ENCODE measurements around the gene FLVCR1. TPM values are rescaled to one million over a fixed set of nuclear protein-coding genes. Genes with fewer than 3 reads are reported as not detected.
"Not testable (repeated sequence)": the region's sequence is repeated elsewhere in the genome, so short reads cannot be mapped to it uniquely, and the experiment has no call there.

Gene FLVCR1
- 6.7 TPM for total RNA-seq
- long read RNA-seq: 0 reads

GRCh38 chr1:212857992-212858460 is at the start of gene FLVCR1:
Gene FLVCR1 (plus strand): TSS chr1:212858275. CDS start chr1:212858453, 178 bp downstream.
- DNase-seq (ENCODE audit: low spot score): peak; percentile 99

- DNase-seq (ENCODE audit: low spot score): no peak
Observed at GRCh38 chr1:212814537-212815334, 43.3 kb upstream of the FLVCR1 start.

DNA sequence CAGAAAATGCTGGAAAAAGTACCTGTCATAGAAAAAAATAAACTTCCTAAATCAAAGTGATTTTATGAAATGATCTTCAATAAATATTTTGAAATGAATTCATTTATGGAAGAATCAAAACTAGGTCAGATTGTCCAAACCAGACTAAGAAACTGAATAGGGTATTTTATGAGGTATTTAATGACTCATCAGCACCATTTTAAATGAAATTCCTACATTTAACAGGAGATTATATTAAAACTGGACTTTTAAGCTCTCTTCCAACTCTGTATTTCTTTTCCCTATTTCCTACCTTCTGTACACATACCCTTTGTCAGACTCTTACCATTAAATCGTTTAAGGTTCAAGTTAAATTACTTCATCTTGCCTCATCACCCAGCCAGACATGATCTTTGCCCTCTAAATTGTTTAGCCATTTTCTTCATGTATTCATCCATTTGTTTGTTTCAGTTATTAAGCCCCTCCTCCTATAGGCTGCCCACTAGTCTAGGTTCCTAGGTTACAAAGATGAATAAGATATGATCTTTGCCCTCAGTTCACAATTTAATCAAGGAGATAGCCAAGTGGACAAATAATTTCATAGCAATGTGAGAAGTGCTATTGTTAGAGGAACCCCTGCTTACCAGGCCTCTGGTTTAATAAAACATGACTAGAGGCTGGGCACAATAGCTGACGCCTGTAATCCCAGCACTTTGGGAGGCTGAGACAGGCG is 41.4 kb upstream of the FLVCR1 start:
- no peak for DNase-seq (ENCODE audit: low spot score)

GRCh38 chr1:212819726-212820125 is 38.3 kb upstream of the FLVCR1 start:
- no peak for DNase-seq (ENCODE audit: low spot score)

- DNase-seq (ENCODE audit: low spot score): no peak
Observed at GRCh38 chr1:212820969-212821368, 37.1 kb upstream of the FLVCR1 start.

DNA sequence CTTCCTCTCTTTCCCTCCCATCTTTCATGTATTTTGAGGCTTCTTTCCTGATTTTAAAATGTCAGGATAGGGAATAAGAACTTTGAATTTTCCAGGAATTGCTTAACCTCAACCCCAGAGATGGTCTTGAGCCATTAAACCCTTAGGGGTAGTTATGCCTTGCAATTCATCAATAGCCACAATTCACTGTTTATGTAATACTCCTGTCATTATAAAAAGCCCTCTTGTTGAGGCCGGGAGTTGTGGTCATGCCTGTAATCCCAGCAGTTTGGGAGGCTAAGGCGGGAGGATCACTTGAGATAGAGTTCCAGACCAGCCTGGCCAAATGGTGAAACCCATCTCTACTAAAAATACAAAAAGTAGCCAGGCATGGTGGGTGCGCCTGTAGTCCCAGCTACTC is 35.1 kb upstream of the FLVCR1 start:
- DNase-seq (ENCODE audit: low spot score): no peak

- DNase-seq (ENCODE audit: low spot score): no peak
Observed at GRCh38 chr1:212824201-212824600, 33.9 kb upstream of the FLVCR1 start.

GRCh38 chr1:212825798-212826452 is 32.1 kb upstream of the FLVCR1 start:
- no peak for DNase-seq (ENCODE audit: low spot score)

DNA sequence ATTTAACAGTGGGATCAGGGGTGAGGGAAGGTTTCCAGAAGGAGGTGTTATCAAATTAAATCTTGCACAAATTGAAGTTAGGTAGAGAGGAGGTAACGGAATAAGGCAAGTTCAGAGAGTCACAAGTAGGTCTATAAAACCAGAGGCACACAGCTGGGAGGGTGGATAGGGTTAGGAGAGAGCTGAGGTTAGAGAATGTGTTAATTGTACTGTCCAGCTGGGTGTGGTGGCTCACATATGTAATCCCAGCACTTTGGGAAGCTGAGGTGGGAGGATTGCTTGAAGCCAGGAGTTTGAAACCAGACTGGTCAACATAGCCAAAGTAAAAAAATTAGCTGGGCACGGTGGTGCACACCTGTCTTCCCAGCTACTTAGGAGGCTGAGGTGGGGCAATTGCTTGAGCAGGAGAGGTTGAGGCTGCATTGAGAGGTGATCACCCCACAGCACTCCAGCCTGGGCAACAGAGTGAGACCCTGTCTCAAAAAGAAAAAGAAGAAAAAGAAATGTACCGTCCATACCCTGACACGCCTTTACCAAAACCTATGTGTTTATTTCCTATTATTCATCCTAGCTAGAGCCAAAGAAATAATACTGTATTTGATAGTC is 30.8 kb upstream of the FLVCR1 start:
- no peak for DNase-seq (ENCODE audit: low spot score)

- DNase-seq (ENCODE audit: low spot score): no peak
Observed at GRCh38 chr1:212827831-212828278, 30.2 kb upstream of the FLVCR1 start.

GRCh38 chr1:212828395-212828794 is 29.7 kb upstream of the FLVCR1 start:
- no peak for DNase-seq (ENCODE audit: low spot score)

DNA sequence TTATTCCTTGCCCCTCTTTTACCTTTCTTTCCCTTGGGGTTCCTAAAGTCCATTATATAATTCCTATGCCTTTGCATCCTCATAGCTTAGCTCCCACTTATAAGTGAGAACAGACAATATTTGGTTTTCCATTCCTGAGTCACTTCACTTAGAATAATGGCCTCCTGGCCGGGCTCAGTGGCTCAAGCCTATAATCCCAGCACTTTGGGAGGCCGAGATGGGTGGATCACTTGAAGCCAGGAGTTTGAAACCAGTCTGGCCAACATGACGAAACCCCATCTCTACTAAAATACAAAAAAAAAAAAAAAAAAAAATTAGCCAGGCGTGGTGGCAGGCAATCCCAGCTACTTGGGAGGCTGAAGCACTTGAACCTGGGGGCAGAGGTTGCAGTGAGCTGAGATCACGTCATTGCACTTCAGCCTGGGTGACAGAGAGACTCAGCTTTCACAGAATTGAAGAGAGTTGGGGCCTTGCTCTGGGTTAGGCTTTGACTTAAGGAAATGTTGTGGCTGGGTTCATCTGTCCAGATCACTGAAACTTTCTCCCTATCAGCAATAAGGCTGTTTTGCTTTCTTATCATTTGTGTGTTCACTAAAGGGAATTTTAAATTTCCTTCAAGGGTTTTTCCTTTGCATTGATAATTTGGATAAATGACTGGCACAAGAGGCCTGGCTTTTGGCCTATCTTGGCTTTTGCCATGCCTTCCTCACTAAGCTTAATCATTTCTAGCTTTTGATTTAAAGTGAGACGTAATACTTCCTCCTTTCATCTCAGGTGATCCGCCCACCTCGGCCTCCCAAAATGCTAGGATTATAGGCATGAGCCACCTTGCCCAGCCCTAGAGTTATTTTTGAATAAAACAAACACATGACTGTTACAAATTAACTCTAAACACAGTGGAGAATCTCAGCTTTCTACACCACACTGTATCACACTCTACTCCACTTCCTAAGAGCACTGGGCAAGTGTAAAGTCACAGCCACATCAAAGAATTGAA is 24.6 kb upstream of the FLVCR1 start:
- not testable (repeated sequence) for DNase-seq (ENCODE audit: low spot score)

DNA sequence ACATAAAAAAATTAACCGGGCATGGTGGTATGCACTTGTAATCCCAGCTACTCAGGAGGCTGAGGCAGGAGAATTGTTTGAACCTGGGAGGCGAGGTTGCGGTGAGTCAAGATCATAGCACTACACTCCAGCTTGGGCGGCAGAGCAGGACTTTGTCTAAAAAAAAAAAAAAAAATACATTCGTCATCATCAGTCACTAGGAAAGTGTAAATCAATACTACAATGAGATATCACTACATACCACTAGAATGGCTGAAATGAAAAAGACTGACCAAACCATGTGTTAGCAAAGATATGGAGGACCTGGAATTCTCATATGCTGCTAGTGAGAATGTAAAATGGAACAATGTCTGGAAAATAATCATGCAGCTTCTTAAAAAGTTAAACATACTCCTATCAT is 19.9 kb upstream of the FLVCR1 start:
- DNase-seq (ENCODE audit: low spot score): no peak

DNA sequence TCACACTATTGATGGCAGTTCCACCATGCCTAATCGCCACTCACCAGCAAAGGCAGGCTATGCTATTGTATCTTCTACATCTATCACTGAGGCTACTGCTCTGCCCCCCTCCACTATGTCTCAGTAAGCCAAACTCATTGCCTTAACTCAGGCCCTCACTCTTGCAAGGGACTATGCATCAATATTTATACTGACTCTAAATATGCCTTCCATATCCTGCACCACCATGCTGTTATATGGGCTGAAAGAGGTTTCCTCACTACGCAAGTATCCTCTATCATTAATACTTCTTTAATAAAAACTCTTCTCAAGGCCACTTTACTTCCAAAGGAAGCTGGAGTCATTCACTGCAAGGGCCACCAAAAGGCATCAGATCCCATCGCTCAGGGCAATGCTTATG is 13.6 kb upstream of the FLVCR1 start:
- DNase-seq (ENCODE audit: low spot score): not testable (repeated sequence)

DNA sequence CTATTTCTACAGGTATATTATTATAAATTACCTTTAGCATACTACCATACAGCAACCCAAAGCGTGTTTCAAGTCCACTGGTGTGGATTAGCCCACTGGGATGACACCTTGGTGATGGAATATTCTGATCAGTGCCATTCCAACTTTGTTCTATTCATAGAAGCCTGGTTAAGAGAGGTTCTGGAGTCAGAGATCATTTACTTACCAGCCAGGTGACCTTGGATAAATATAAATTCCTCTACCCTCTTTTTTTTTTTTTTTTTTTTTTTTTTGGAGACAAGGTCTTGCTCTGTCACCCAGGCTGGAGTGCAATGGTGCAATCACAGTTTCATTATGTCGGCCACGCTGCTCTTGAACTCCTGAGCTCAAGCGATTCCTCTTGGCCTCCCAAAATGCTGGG is 10.5 kb upstream of the FLVCR1 start, which contains the start of gene SPATA45:
Gene SPATA45, minus strand, starts transcription at position 101 of the 400 bp plus-strand sequence. CDS start 11,500 bp downstream, outside the sequence.
- DNase-seq (ENCODE audit: low spot score): no peak

DNA sequence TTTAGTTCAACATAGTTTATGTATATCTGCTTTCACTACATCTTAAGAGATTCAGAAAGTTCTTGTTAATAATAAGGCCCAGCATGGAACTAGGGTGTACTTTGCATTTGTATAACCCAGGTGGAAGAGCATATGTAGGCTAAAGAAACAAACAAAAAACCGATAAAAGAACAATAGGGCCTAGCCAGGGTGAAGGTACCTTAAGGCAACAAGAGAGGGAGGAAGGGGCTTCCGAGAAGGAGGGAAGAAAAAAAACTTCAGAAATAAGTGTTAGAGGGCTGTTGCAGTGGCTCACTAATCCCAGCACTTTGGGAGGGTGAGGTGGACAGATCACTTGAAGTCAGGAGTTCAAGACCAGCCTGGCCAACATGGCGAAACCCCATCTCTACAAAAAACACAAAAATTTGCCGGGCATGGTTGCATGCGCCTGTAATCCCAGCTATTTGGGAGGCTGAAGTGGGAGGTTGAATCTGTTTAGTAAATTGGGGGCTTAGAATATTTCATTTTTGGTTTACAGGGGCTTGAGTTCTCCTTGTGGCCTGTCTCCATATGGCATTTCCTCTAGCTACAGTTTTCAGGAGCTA is 5.9 kb upstream of the FLVCR1 start:
- DNase-seq (ENCODE audit: low spot score): no peak

DNA sequence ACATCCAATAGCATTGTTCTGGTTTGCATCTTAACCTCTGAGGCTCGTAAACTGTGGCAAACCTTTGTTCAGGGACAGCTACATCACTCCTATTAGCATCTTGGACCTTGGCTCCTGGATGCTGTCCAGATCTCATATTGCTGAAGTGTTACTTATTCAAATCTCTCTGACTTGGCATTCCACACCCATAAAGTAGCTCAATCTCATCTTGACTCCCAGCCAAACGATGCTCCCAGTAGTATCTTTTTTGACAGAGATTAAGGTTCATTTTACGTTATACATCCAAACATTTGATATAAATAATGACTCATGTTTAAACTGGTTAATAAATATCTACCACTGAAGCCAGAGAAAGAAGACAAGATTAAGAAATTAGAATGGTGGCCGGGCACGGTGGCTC is 4.4 kb upstream of the FLVCR1 start:
- no peak for DNase-seq (ENCODE audit: low spot score)

DNA sequence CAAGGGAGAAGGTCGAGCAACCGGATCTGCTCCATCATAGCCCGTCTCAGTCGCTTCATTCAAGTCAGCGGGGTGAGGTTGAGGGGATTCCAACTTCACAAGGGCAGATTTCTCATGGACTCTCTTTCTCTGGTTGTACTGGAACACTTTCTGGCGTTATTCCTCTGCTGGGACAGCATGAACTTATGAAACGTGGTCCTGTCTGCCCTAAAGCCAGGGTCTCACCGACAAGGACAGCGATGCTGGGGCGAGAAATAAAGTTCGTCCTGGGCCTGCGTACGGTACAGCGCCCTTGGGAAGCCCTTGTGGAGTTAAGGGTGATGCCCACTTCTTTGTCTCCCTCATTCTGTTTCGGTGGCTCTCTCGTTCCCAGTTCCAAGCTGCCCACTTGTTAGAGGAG is 1.3 kb upstream of the FLVCR1 start:
- DNase-seq (ENCODE audit: low spot score): no peak

DNA sequence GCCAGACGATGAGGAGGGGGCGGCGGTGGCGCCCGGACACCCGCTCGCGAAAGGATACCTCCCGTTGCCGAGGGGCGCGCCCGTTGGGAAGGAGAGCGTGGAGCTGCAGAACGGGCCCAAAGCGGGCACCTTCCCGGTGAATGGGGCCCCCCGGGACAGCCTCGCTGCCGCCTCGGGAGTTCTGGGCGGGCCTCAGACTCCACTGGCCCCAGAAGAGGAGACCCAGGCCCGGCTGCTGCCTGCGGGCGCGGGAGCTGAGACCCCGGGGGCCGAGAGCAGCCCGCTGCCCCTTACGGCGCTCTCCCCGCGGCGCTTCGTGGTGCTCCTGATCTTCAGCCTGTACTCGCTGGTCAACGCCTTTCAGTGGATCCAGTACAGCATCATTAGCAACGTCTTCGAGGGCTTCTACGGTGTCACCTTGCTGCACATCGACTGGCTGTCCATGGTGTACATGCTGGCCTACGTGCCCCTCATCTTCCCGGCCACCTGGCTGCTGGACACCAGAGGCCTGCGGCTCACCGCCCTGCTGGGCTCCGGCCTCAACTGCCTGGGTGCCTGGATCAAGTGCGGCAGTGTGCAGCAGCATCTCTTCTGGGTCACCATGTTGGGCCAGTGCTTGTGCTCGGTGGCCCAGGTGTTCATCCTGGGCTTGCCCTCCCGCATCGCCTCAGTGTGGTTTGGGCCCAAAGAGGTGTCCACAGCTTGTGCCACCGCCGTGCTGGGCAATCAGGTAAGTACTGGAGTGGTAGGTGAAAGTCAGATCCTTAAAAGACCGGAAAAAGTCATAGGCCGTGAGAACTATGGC is 588 bp downstream of the FLVCR1 start:
- no peak for DNase-seq (ENCODE audit: low spot score)

Data from mesenteric fat pad (tissue), 1 donor.